HEK293T (cell line): ENCODE data around the gene TFG.

ENCODE experiments used
- CTCF ChIA-PET: fragments of 350-600 bp; formaldehyde crosslinking; extraction: SDS; loops from one replicate; lab custom pipeline; 2021; ENCODE audit warnings: antibody characterized with exemption, inconsistent platforms; lab: Yijun Ruan, JAX
- POLR2A ChIA-PET: fragments of 350-600 bp; formaldehyde crosslinking; extraction: SDS; loops from one replicate; lab custom pipeline; 2020; ENCODE audit warnings: antibody characterized with exemption, inconsistent platforms; lab: Yijun Ruan, JAX
- DNase-seq: peaks from one replicate; pipeline ENCODE4 v3.0.0; 2012; ENCODE audit warnings: mixed read lengths; ENCODE audit errors: extremely low spot score
- ARNT ChIP-seq: fragments of 450-650 bp; IDR thresholded peaks from 2 replicates; pipeline ENCODE4 v1.6.1; 2017; ENCODE audit warnings: mild to moderate bottlenecking
- BHLHE40 ChIP-seq: fragments of 450-650 bp; IDR thresholded peaks from 2 replicates; pipeline ENCODE4 v1.6.1; 2016; ENCODE audit warnings: mild to moderate bottlenecking, moderate library complexity, borderline replicate concordance
- CTBP1 ChIP-seq: fragments of 450-650 bp; IDR thresholded peaks from 2 replicates; pipeline ENCODE4 v1.6.1; 2016; ENCODE audit warnings: borderline replicate concordance
- ELF4 ChIP-seq: fragments of 450-650 bp; IDR thresholded peaks from 2 replicates; pipeline ENCODE4 v1.6.1; 2017; ENCODE audit warnings: antibody characterized with exemption
- FOXA1 ChIP-seq: fragments of 450-650 bp; IDR thresholded peaks from 2 replicates; pipeline ENCODE4 v1.6.1; 2016; ENCODE audit warnings: mild to moderate bottlenecking
- FOXK2 ChIP-seq: fragments of 450-650 bp; IDR thresholded peaks from 2 replicates; pipeline ENCODE4 v1.6.1; 2016; ENCODE audit warnings: mild to moderate bottlenecking
- FOXM1 ChIP-seq: fragments of 450-650 bp; IDR thresholded peaks from 2 replicates; pipeline ENCODE4 v1.6.1; 2017; ENCODE audit warnings: mild to moderate bottlenecking, borderline replicate concordance
- HDGF ChIP-seq: fragments of 450-650 bp; IDR thresholded peaks from 2 replicates; pipeline ENCODE4 v1.6.1; 2017; ENCODE audit warnings: antibody characterized with exemption, borderline replicate concordance
- L3MBTL2 ChIP-seq: fragments of 450-650 bp; conservative IDR thresholded peaks from 2 replicates; pipeline ENCODE4 v1.6.1; 2016; ENCODE audit warnings: mild to moderate bottlenecking
- LEF1 ChIP-seq: fragments of 450-650 bp; IDR thresholded peaks from 2 replicates; pipeline ENCODE4 v1.6.1; 2017; ENCODE audit warnings: mild to moderate bottlenecking, borderline replicate concordance
- NFRKB ChIP-seq: fragments of 450-650 bp; IDR thresholded peaks from 2 replicates; pipeline ENCODE4 v1.6.1; 2016; ENCODE audit warnings: mild to moderate bottlenecking, moderate library complexity
- PKNOX1 ChIP-seq: fragments of 450-650 bp; IDR thresholded peaks from 2 replicates; pipeline ENCODE4 v1.6.1; 2016
- SP1 ChIP-seq: fragments of 450-650 bp; IDR thresholded peaks from 2 replicates; pipeline ENCODE4 v1.6.1; 2017
- SUZ12 ChIP-seq: fragments of 450-650 bp; IDR thresholded peaks from 2 replicates; pipeline ENCODE4 v1.6.1; 2016; ENCODE audit warnings: mild to moderate bottlenecking
- TARDBP ChIP-seq: fragments of 450-650 bp; IDR thresholded peaks from 2 replicates; pipeline ENCODE4 v1.6.1; 2016
- ZNF384 ChIP-seq: fragments of 450-650 bp; IDR thresholded peaks from 2 replicates; pipeline ENCODE4 v1.6.1; 2016

The TFG gene

DNA sequence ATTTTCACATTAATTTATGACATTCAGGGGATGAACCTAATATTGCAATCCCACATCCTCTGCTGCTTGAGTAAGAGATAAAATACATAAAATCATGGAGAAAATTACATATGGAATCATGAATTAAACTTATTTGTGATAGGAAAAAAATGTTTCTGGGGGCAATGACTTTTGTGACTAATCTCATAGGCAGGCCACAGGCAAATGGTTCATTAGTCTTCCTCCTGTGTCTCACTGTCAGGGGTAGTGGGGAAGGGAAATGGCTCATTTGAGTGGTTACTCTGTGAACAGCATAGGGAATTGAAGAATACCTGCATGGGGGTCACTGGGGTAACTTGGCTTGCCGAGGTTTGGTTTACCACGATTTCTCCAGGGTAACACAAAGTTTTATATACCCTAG lies 72.0 kb downstream of the TFG start:
- ChIA-PET POLR2A (no interaction called here), CTCF (no interaction called here)
- DNase-seq, result no peak
- no peak for TF ChIP-seq ZNF384
- TF ChIP-seq L3MBTL2, result no peak
- TF ChIP-seq NFRKB, result no peak
- no peak for TF ChIP-seq TARDBP
- TF ChIP-seq ELF4, result no peak

GRCh38 chr3:100782348-100782747 lies 73.1 kb downstream of the TFG start:
- CTCF ChIA-PET, result interaction anchor here (0.7 kb wide), 1 partner anchor 616 kb away, joined by 3 read pairs; no protein-coding TSS in a partner anchor
- no peak for DNase-seq
- TF ChIP-seq FOXK2 (no peak), NFRKB (no peak), SP1 (no peak), ZNF384 (no peak), FOXM1 (no peak), PKNOX1 (no peak), FOXA1 (no peak), L3MBTL2 (no peak), BHLHE40 (no peak), SUZ12 (no peak), ELF4 (no peak), HDGF (no peak), TARDBP (no peak), ARNT (no peak), LEF1 (no peak)
- POLR2A ChIA-PET, result no interaction called here

DNA sequence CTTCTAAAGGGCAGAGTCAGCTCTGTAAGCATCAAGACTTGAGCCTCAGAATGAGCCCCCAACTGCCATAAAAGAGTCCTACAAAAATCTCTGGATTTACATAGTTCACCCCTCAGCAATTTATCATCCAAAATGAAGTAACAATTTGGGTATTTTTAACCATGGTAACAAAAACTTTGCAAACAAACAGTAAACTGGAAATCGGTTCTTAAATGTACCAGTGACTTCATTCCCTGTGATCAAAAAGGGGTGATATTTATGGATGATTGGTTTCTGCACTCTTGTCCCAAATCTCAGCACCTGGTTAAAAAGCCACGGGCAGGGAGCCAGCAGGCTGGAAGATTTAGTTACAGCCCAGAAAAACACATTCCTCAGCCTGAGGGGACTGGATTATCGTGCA lies 73.6 kb downstream of the TFG start:
- TF ChIP-seq ELF4, result no peak
- TF ChIP-seq LEF1, result no peak
- TF ChIP-seq FOXA1, result no peak
- no peak for TF ChIP-seq L3MBTL2
- no peak for TF ChIP-seq CTBP1
- TF ChIP-seq FOXM1, result no peak
- no peak for TF ChIP-seq SUZ12
- no peak for TF ChIP-seq FOXK2
- TF ChIP-seq TARDBP, result no peak
- DNase-seq, result no peak
- ChIA-PET CTCF (interaction anchor here (0.7 kb wide), 1 partner anchor 616 kb away, joined by 3 read pairs; no protein-coding TSS in a partner anchor), POLR2A (no interaction called here)

- POLR2A ChIA-PET, result no interaction called here
- DNase-seq, result no peak
- CTCF ChIA-PET, result no interaction called here
- TF ChIP-seq BHLHE40 (no peak), TARDBP (no peak), ZNF384 (no peak), HDGF (no peak), FOXK2 (no peak), CTBP1 (no peak), PKNOX1 (no peak), LEF1 (no peak), NFRKB (no peak), L3MBTL2 (no peak), SP1 (no peak), FOXM1 (no peak), ELF4 (no peak), SUZ12 (no peak), ARNT (no peak), FOXA1 (no peak)
Measured at GRCh38 chr3:100783619-100784018, 74.3 kb downstream of the TFG start.

DNA sequence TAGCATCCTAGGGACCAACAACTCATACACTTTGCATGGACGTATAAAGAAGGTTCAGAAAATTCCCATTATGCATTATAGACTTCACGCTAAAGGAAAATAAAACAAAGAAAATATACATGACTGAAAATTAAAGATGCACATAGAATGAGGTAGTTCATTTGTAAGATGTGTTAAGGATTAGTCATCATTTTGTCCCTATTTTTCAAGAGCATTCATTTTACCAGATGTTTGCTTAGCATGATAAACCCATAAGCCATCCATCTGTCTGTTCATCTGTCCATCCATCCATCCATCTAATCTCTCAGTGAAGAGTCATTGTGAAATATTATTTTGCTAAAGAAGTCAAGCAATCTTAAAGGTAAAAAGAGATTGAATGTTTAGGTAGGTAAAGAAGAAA lies 80.3 kb downstream of the TFG start:
- CTCF ChIA-PET, result no interaction called here
- TF ChIP-seq TARDBP, result no peak
- no peak for TF ChIP-seq SUZ12
- no peak for TF ChIP-seq ARNT
- no peak for TF ChIP-seq FOXA1
- no peak for TF ChIP-seq BHLHE40
- no peak for TF ChIP-seq ELF4
- no peak for TF ChIP-seq L3MBTL2
- no peak for TF ChIP-seq HDGF
- TF ChIP-seq LEF1, result no peak
- TF ChIP-seq CTBP1, result no peak
- TF ChIP-seq ZNF384, result no peak
- TF ChIP-seq SP1, result no peak
- POLR2A ChIA-PET, result interaction anchor here (1.6 kb wide), 1 partner anchor 388 kb away, joined by 5 read pairs; the partner anchor contains the start of genes LNP1 and TOMM70
- DNase-seq, result no peak

DNA sequence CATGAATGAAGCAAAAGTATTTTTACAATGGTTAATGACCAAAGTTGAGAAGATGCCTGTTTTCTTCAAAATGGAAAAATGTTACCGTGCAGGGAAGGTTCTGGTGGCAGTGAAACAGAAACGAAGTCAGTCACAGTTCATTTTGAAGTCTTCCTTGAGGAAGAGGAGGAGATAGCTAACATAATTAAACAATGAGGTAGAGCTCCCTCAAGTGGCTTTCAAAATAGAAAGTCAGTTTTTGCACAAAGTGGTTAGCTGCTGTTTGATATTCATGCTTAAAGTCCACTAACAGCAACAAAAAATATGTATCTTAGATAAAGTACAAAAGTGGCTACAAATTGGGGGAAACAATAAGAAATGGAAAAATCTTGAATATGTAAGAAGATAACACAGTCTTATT lies 87.3 kb downstream of the TFG start:
- no peak for TF ChIP-seq LEF1
- TF ChIP-seq FOXM1, result no peak
- POLR2A ChIA-PET, result interaction anchor here (0.6 kb wide), 1 partner anchor 205 kb away, joined by 3 read pairs; no protein-coding TSS in a partner anchor
- peak; percentile 12 for DNase-seq
- CTCF ChIA-PET, result interaction anchor here (0.9 to 1.3 kb wide), 4 partner anchors 28 to 334 kb away, joined by 4 to 7 read pairs (median 5); no protein-coding TSS in a partner anchor

DNA sequence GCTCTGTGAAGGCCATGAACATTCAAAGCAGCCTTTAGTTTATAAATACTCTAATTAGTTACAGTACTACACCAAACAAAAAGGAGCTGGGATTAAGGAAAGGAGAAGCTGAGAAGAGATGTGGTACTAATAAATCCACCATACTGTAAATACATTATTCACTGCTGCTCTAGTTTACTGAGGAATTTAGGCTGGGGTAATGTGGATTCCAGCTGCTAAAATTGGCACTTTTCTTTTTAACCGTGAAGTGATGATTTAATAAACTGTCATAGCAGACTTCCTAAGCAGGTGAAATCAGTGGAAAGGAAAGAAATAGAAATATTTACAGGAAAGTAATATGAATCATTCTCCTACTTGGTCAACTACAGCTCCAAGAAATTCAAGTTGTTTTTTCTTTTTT lies 88.7 kb downstream of the TFG start:
- ChIA-PET CTCF (no interaction called here), POLR2A (no interaction called here)
- no peak for TF ChIP-seq LEF1
- no peak for TF ChIP-seq FOXA1
- no peak for TF ChIP-seq SUZ12
- no peak for TF ChIP-seq CTBP1
- no peak for TF ChIP-seq ARNT
- no peak for TF ChIP-seq PKNOX1
- no peak for TF ChIP-seq FOXM1
- no peak for TF ChIP-seq ZNF384
- TF ChIP-seq FOXK2, result no peak
- TF ChIP-seq BHLHE40, result no peak
- no peak for TF ChIP-seq L3MBTL2
- TF ChIP-seq NFRKB, result no peak
- no peak for TF ChIP-seq HDGF
- TF ChIP-seq TARDBP, result no peak
- no peak for TF ChIP-seq SP1
- no peak for TF ChIP-seq ELF4
- DNase-seq, result no peak
